SK-N-SH treated with all-trans-retinoic acid at 6 μM for 48 hours (cell line): Measurements from ENCODE around the gene LTBP2.

Source experiments
- ATAC-seq: fragments of 200-7000 bp; cut with Tn5 transposase; 3 replicates; pipeline ENCODE4 v1.9.1; 2020; ENCODE audit warnings: mild to moderate bottlenecking, moderate library complexity
- ARNTL ChIP-seq: fragments of 450-650 bp; formaldehyde crosslinking; IDR thresholded peaks from 2 replicates; pipeline ENCODE4 v1.5.0; 2020; ENCODE audit warnings: low read depth, mild to moderate bottlenecking, moderate library complexity, borderline replicate concordance
- BACH2 ChIP-seq: fragments of 250-450 bp; sonication (Bioruptor Pico); IDR thresholded peaks from 2 replicates; pipeline ENCODE4 v1.9.0; 2021; ENCODE audit warnings: mild to moderate bottlenecking, borderline replicate concordance
- CREB5 ChIP-seq: fragments of 250-450 bp; sonication (Bioruptor Pico); IDR thresholded peaks from 2 replicates; pipeline ENCODE4 v1.5.1; 2020; ENCODE audit warnings: low read depth, mild to moderate bottlenecking, moderate library complexity
- CSDC2 ChIP-seq: fragments of 250-450 bp; sonication (Bioruptor Pico); IDR thresholded peaks from 2 replicates; pipeline ENCODE4 v1.5.0; 2020; ENCODE audit warnings: mild to moderate bottlenecking, moderate library complexity
- CSRNP3 ChIP-seq: fragments of 250-450 bp; sonication (Bioruptor Pico); IDR thresholded peaks from 2 replicates; pipeline ENCODE4 v1.5.1; 2021; ENCODE audit warnings: mild to moderate bottlenecking, moderate library complexity
- ESRRG ChIP-seq: fragments of 250-450 bp; sonication (Bioruptor Pico); IDR thresholded peaks from 2 replicates; pipeline ENCODE4 v1.6.1; 2021; ENCODE audit warnings: mild to moderate bottlenecking
- GLIS3 ChIP-seq: fragments of 250-450 bp; sonication (Bioruptor Pico); IDR thresholded peaks from 2 replicates; pipeline ENCODE4 v1.5.0; 2020; ENCODE audit warnings: mild to moderate bottlenecking, moderate library complexity
- ISL1 ChIP-seq: fragments of 250-450 bp; sonication (Bioruptor Pico); IDR thresholded peaks from 2 replicates; pipeline ENCODE4 v2.1.2; 2022; ENCODE audit warnings: mild to moderate bottlenecking, moderate library complexity
- OSR1 ChIP-seq: fragments of 250-450 bp; sonication (Bioruptor Pico); IDR thresholded peaks from 2 replicates; pipeline ENCODE4 v1.8.0; 2022; ENCODE audit warnings: moderate library complexity, mild to moderate bottlenecking, inconsistent platforms
- PATZ1 ChIP-seq: fragments of 250-450 bp; sonication (Bioruptor Pico); IDR thresholded peaks from 2 replicates; pipeline ENCODE4 v1.8.0; 2020; ENCODE audit warnings: mild to moderate bottlenecking, moderate library complexity, borderline replicate concordance
- POU6F1 ChIP-seq: fragments of 250-450 bp; sonication (Bioruptor Pico); IDR thresholded peaks from 2 replicates; pipeline ENCODE4 v1.8.0; 2021; ENCODE audit warnings: low read depth, mild to moderate bottlenecking, moderate library complexity, borderline replicate concordance
- PPARA ChIP-seq: fragments of 250-450 bp; sonication (Bioruptor Pico); IDR thresholded peaks from 2 replicates; pipeline ENCODE4 v1.5.0; 2020; ENCODE audit warnings: mild to moderate bottlenecking, borderline replicate concordance
- RARB ChIP-seq: fragments of 250-450 bp; sonication (Bioruptor Pico); IDR thresholded peaks from 2 replicates; pipeline ENCODE4 v1.8.0; 2021; ENCODE audit warnings: mild to moderate bottlenecking, moderate library complexity
- SNAI2 ChIP-seq: fragments of 250-450 bp; sonication (Bioruptor Pico); IDR thresholded peaks from 2 replicates; pipeline ENCODE4 v1.5.0; 2020; ENCODE audit warnings: mild to moderate bottlenecking, moderate library complexity
- TCF4 ChIP-seq: fragments of 250-450 bp; sonication (Bioruptor Pico); IDR thresholded peaks from 2 replicates; pipeline ENCODE4 v1.8.0; 2021; ENCODE audit warnings: mild to moderate bottlenecking, moderate library complexity, borderline replicate concordance
- TOX ChIP-seq: fragments of 250-450 bp; sonication (Bioruptor Pico); IDR thresholded peaks from 2 replicates; pipeline ENCODE4 v1.8.0; 2021; ENCODE audit warnings: mild to moderate bottlenecking, moderate library complexity, borderline replicate concordance
- TSHZ2 ChIP-seq: fragments of 250-450 bp; sonication (Bioruptor Pico); IDR thresholded peaks from 2 replicates; pipeline ENCODE4 v1.5.0; 2020; ENCODE audit warnings: mild to moderate bottlenecking, moderate library complexity
- ZC3H10 ChIP-seq: fragments of 250-450 bp; sonication (Bioruptor Pico); IDR thresholded peaks from 2 replicates; pipeline ENCODE4 v1.5.1; 2021; ENCODE audit warnings: mild to moderate bottlenecking, moderate library complexity
- ZFP3 ChIP-seq: fragments of 250-450 bp; sonication (Bioruptor Pico); IDR thresholded peaks from 2 replicates; pipeline ENCODE4 v1.5.0; 2020; ENCODE audit warnings: mild to moderate bottlenecking, moderate library complexity
- ZFP30 ChIP-seq: fragments of 450-650 bp; formaldehyde crosslinking; IDR thresholded peaks from 2 replicates; pipeline ENCODE4 v1.5.0; 2022; ENCODE audit warnings: mild to moderate bottlenecking, moderate library complexity
- ZNF70 ChIP-seq: fragments of 450-650 bp; formaldehyde crosslinking; IDR thresholded peaks from 2 replicates; pipeline ENCODE4 v1.5.0; 2020; ENCODE audit warnings: mild to moderate bottlenecking, moderate library complexity
- ZNF8 ChIP-seq: fragments of 450-650 bp; formaldehyde crosslinking; IDR thresholded peaks from 2 replicates; pipeline ENCODE4 v1.5.0; 2020; ENCODE audit warnings: mild to moderate bottlenecking, moderate library complexity

The LTBP2 gene

GRCh38 chr14:74524812-74525135 lies 87.3 kb downstream of the LTBP2 start:
- TF ChIP-seq RARB (CRISPR knock-in tag) (no peak), TOX (CRISPR knock-in tag) (no peak)
- no peak; the same call in 2 of the 3 replicates for ATAC-seq

- ATAC-seq = no peak
- TF ChIP-seq TOX (CRISPR knock-in tag) (no peak), GLIS3 (no peak), ISL1 (CRISPR knock-in tag) (no peak), PPARA (CRISPR knock-in tag) (no peak), TCF4 (CRISPR knock-in tag) (no peak), TSHZ2 (no peak), CSDC2 (no peak), ESRRG (CRISPR knock-in tag) (no peak), BACH2 (CRISPR knock-in tag) (no peak), CSRNP3 (CRISPR knock-in tag) (no peak), OSR1 (CRISPR knock-in tag) (no peak), ARNTL (no peak), RARB (CRISPR knock-in tag) (no peak), ZNF8 (CRISPR knock-in tag) (no peak), SNAI2 (CRISPR knock-in tag) (no peak), ZFP3 (no peak), ZC3H10 (CRISPR knock-in tag) (no peak), PATZ1 (CRISPR knock-in tag) (no peak)
- TF ChIP-seq, all 23 proteins: peak for 0
Measured at GRCh38 chr14:74524076-74524811, 87.8 kb downstream of the LTBP2 start.

GRCh38 chr14:74522740-74523139 lies 89.3 kb downstream of the LTBP2 start:
- TF ChIP-seq TCF4 (CRISPR knock-in tag) (no peak), CSDC2 (no peak), POU6F1 (CRISPR knock-in tag) (no peak), SNAI2 (CRISPR knock-in tag) (no peak), RARB (CRISPR knock-in tag) (no peak), ZNF70 (CRISPR knock-in tag) (no peak), ISL1 (CRISPR knock-in tag) (no peak), ZFP30 (CRISPR knock-in tag) (no peak), PPARA (CRISPR knock-in tag) (no peak)
- no peak for ATAC-seq

- no peak for ATAC-seq
- no peak for TF ChIP-seq CSRNP3 (CRISPR knock-in tag)
- TF ChIP-seq TCF4 (CRISPR knock-in tag) = no peak
- no peak for TF ChIP-seq ZNF8 (CRISPR knock-in tag)
- TF ChIP-seq RARB (CRISPR knock-in tag) = no peak
- TF ChIP-seq ZC3H10 (CRISPR knock-in tag) = no peak
- no peak for TF ChIP-seq CSDC2
- TF ChIP-seq CREB5 (CRISPR knock-in tag) = no peak
- TF ChIP-seq POU6F1 (CRISPR knock-in tag) = no peak
Measured at GRCh38 chr14:74521756-74522155, 90.3 kb downstream of the LTBP2 start.
